ENCODE results near the gene PLCB1.
"Not testable (repeated sequence)": the region's sequence is repeated elsewhere in the genome, so short reads cannot be mapped to it uniquely, and the experiment has no call there.

PLCB1 gene

GRCh38 chr20:8131598-8132483 is at the start of gene PLCB1:
Gene PLCB1, plus strand, starts transcription at chr20:8132266. Its CDS starts 386 bp downstream, at chr20:8132652.
- peak; percentile 78 for DNase-seq (ENCODE audit: low spot score)

- no peak for DNase-seq (ENCODE audit: low spot score)
These were observed 49.1 kb upstream of the PLCB1 start for GRCh38 chr20:8082989-8083388.

GRCh38 chr20:8089668-8090067 is 42.4 kb upstream of the PLCB1 start:
- DNase-seq (ENCODE audit: low spot score): no peak

DNA sequence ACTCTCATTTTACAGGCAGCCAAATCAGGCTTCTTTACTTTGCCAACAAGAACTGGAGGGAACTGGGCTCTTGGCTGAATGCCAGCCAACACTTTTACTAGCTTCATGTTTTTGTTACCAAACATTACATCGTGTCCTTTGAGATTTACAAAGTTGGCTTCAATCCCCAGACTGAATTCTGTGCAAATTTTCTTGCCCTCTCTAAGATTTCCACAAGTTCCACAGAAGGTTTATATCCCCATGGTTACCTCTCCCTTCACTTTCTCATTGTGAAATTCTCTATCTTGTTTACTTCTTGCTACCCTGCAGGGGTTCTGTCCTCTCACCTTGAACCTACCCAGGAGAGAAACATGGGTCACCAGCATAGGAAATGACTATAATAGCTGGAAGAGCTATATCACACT is 37.6 kb upstream of the PLCB1 start:
- no peak for DNase-seq (ENCODE audit: low spot score)

GRCh38 chr20:8094850-8095249 is 37.2 kb upstream of the PLCB1 start:
- peak; percentile 1 for DNase-seq (ENCODE audit: low spot score)

GRCh38 chr20:8095648-8096572 is 36.2 kb upstream of the PLCB1 start:
- no peak for DNase-seq (ENCODE audit: low spot score)

GRCh38 chr20:8097307-8097706 is 34.8 kb upstream of the PLCB1 start:
- DNase-seq (ENCODE audit: low spot score): no peak

- DNase-seq (ENCODE audit: low spot score): no peak
These were observed 27.8 kb upstream of the PLCB1 start for GRCh38 chr20:8104252-8104651.

GRCh38 chr20:8114612-8115011 is 17.5 kb upstream of the PLCB1 start:
- DNase-seq (ENCODE audit: low spot score): not testable (repeated sequence)

- DNase-seq (ENCODE audit: low spot score): no peak
These were observed 16.6 kb upstream of the PLCB1 start for GRCh38 chr20:8115436-8115835.

DNA sequence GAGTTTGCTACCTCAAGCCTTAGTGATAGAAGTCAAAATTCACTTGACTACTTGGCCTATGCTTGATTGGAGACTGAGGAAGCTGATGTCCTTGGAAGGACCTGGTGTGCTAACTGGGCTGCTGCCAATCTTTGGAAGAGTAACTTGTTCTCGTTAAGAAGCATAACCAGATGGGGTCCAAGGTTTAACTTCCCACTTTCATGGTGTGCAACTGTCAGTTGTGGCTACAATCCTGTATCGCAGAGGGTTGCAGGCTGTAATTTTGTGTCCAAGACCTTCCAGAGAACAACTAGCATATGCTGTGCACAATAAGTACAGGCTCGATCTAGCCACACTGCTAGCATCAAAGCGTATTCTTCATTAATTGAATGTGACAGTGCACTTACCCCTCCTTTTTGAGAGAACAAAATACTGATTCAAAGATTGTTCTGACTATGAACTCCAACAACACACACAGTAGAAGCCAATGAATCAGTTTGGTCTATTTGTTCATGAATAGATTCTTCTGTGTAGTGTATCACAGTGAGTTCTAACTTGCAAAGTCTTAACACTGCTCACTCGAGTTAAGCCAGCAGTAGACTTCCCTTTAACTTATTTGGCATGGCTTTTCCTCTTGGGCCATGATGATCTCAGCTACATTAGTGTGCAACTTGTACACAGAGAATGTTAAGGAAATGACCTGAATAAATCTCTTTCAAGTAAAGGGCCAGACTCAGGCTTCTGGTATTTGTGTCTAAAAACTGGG is 15.8 kb upstream of the PLCB1 start:
- peak; percentile 75 for DNase-seq (ENCODE audit: low spot score)

GRCh38 chr20:8117636-8118035 is 14.4 kb upstream of the PLCB1 start:
- DNase-seq (ENCODE audit: low spot score): no peak

DNA sequence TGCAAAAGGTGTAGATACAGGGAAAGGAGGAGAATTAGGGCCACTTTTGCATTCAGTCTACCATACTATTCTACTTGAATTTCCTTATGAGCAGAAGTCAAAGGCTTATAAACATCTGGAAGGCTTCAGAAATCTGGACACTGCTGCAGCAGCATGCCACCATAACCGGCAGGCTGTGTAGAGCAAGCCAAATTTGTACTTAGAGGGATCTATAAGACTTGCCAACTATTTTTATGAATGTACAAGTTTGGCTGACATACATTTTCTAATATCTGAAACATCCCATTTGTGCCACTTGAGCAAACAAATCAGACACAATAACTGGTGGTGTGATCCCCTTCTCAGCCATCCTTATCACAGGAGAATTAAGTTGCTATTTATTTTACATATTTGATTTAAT is 14.0 kb upstream of the PLCB1 start:
- DNase-seq (ENCODE audit: low spot score): no peak

GRCh38 chr20:8118760-8119159 is 13.3 kb upstream of the PLCB1 start:
- DNase-seq (ENCODE audit: low spot score): no peak

- no peak for DNase-seq (ENCODE audit: low spot score)
These were observed 10.4 kb upstream of the PLCB1 start for GRCh38 chr20:8121666-8122065.

DNA sequence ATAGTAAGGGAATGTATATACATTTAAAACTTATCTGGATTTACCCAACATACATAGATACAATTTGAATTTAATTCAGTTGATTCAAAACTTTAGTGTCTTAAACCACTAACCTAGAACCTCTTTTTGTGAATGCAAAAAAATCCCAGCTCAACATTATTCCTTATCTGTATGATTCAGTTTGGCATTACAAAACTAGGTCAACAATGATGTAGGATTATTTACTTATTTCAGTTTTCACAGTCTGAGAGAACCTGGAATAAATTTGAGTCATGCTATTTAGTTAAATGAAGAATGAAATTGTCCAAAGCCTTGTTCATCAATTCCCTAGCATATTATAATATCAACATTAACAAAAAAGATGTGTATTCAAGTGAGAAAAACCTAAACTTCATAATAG is 7.4 kb upstream of the PLCB1 start:
- no peak for DNase-seq (ENCODE audit: low spot score)

- no peak for DNase-seq (ENCODE audit: low spot score)
These were observed 5.9 kb upstream of the PLCB1 start for GRCh38 chr20:8126181-8126580.

DNA sequence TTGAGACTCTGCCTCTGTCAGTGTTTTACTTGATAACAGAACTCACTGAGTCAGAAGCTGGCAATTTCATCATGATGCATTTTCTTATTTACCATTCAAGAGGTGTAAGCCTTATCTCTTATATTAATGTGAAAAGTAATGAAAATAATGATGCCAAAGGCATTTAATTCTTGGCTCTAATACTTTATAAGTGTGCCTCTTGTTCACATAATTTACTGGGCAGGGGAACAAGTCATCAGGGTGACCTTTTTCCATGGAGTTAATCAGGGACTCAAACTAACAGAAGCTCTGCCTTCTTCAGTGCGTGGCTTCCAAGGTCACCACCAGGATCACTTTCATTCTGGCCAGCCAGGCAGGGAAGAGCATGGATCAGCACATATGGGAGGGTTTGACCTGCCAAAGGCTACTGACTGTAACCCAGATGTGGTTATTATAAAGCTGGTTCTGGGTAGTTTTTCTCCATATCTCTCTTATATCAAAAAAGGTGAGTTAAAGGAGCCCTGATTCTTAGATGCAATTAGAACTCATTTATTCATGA is 5.2 kb upstream of the PLCB1 start:
- DNase-seq (ENCODE audit: low spot score): no peak

GRCh38 chr20:8127553-8128255 is 4.4 kb upstream of the PLCB1 start:
- DNase-seq (ENCODE audit: low spot score): no peak

DNA sequence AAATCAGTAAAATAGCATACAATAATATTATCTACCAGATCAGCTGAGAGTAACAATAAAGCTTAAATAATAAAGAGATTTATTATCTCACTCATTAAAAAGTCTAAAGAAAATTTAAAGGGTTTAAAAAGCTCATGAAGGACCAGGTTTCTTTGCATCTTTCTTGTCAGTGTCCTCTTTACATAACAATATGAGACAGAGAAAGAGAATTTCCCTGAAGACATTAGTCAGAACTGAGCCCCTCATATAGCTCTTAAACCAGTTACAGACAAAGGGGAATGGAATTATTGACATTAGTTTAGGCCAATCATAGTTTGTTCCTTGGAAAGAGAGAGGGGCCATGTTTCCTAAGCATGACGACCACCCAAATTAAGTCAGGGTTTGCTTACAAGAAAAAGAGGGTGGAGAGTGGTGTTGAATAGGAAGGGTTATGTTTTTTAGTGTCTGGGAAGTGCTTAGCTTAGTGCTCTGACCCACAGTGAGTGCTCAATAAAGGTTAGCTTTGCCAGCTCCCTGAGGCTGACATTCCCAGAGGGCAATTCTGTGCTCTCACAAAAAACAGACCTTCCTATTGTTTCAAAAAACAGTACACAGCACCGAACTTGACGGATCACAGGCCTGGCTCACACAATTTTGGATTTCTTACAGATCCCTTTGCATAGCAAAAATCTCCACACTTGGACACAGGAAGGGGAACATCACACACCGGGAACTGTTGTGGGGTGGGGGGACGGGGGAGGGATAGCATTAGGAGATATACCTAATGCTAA is 3.6 kb upstream of the PLCB1 start:
- no peak for DNase-seq (ENCODE audit: low spot score)

Data from kidney tubule cell (primary cell).